Heart left ventricle (tissue), 16 donors: ENCODE results near the gene MACC1. TPM values are rescaled to one million over a fixed set of nuclear protein-coding genes. Genes with fewer than 3 reads are reported as not detected.

Source experiments
- ATAC-seq, 4 donors: fragments of 200-7000 bp; cut with Tn5 transposase; one replicate each; pipeline ENCODE4 v1.9.1; 2020 to 2022; ENCODE audit warnings: moderate library complexity in 4 of 4, mild to moderate bottlenecking in 3 of 4, moderate number of reproducible peaks in 1 of 4
- DNase-seq, 5 donors: peaks; one replicate each; pipeline ENCODE4 v3.0.0-alpha.2; 2020
- H3K27ac ChIP-seq, 12 donors: fragments of 200-600 bp; sonication (generic) in 4 of 12; one replicate each; pipeline versions ENCODE4 v1.5.0 to v1.8.0; 2016 to 2022; ENCODE audit warnings: mild to moderate bottlenecking in 2 of 12
- H3K27me3 ChIP-seq, 9 donors: fragments of 200-600 bp; sonication (generic) in 2 of 9; one replicate each; pipeline versions ENCODE4 v1.5.1 to v1.8.0; 2016 to 2022; ENCODE audit warnings: mild to moderate bottlenecking in 3 of 9
- H3K36me3 ChIP-seq, 9 donors: fragments of 200-600 bp; sonication (generic) in 2 of 9; one replicate each; pipeline versions ENCODE4 v1.5.0 to v1.8.0; 2018 to 2022; ENCODE audit warnings: mild to moderate bottlenecking in 2 of 9
- H3K4me1 ChIP-seq, 12 donors: fragments of 200-600 bp; sonication (generic) in 4 of 12; one replicate each; pipeline versions ENCODE4 v1.5.0 to v1.8.0; 2016 to 2022; ENCODE audit warnings: mild to moderate bottlenecking in 3 of 12
- H3K4me3 ChIP-seq, 12 donors: fragments of 200-600 bp; sonication (generic) in 4 of 12; one replicate each; pipeline versions ENCODE4 v1.5.0 to v1.8.0; 2017 to 2022; ENCODE audit warnings: mild to moderate bottlenecking in 9 of 12, moderate library complexity in 4 of 12
- H3K9me3 ChIP-seq, 12 donors: fragments of 200-600 bp; sonication (generic) in 4 of 12; one replicate each; pipeline versions ENCODE4 v1.5.0 to v1.8.0; 2016 to 2022; ENCODE audit warnings: mild to moderate bottlenecking in 1 of 12
- CTCF ChIP-seq, 12 donors: fragments of 200-600 bp; sonication (generic) in 4 of 12; IDR thresholded peaks; one replicate each; pipeline versions ENCODE4 v1.5.0 to v1.8.0; 2018 to 2022; ENCODE audit warnings: antibody characterized with exemption in 12 of 12, mild to moderate bottlenecking in 5 of 12
- POLR2A ChIP-seq, 2 donors: fragments of 450-650 bp; IDR thresholded peaks; one replicate each; pipeline ENCODE4 v1.6.1; 2017; ENCODE audit warnings: antibody characterized with exemption in 2 of 2, mild to moderate bottlenecking in 2 of 2, moderate library complexity in 2 of 2
- WGBS, 4 donors: extraction: QIAGEN DNeasy Blood & Tissue Kit in 2 of 4; methylation state at CpG; one replicate each; pipeline versions ENCODE4 v1.1.5 to v1.1.7; 2013 to 2018; 5-methylcytosine and 5-hydroxymethylcytosine counted together
- intact Hi-C, 10 donors: fragments of 100-400 bp; cut with DNase I; formaldehyde crosslinking; loops; one replicate each; pipeline versions ENCODE4 v1.11.1 to v1.14.2; 2022
- polyA plus RNA-seq, 2 donors: library from polyadenylated mRNA; stranded (reverse); fragments of 200-250 nt; gene quantifications; one replicate each; pipeline ENCODE4 v1.2.3, GENCODE V29; 2013
- total RNA-seq, 9 donors: library from RNA; depleted of rRNA in 2 of 9; stranded (reverse); fragments of >200 nt in 2 of 9; fragmentation: NEBNext Ultra II Directional in 3 of 9; extraction: Animal tissue kit (Norgen Biotek cat#: 25700) in 3 of 9; gene quantifications; one replicate each; pipeline versions ENCODE4 v1.1.0 to v1.2.4, GENCODE V29; 2016 to 2023
- donor health status: ischemic (EF 13 %, LVEDD 7.1; RV severe dilation, severe dysfunction).
- donor health status: healthy with polysubstance abuse.
- donor health status: DM: no; HTN: yes; CAD: no.
- donor health status: DM: no; HTN: no; CAD: no.
- donor health status: ischemic (EF 25% LVEDD 6.9; RV normal size, moderate dysfunction).
- donor health status: ischemic (EF 25% LVEDD 5.7; RV mildly dilated, moderate dysfunction).
- donor health status: healthy.
- donor health status: DM: yes; HTN: yes; CAD: no.
- donor health status: ischemic (EF 35%, LVEDD 5.7; RV mildly dilated, moderate dysfunction).
- donor health status: nonischemic (EF 11% LVEDD 7.7; RV severe dilation, severe dysfunction).
- donor health status: DM: yes; HTN: yes; CAD: no.
- donor health status: PGD.
- donor health status: ischemic (EF 29% LVEDD 5.4; RV normal size, mild dysfunction).
- donor health status: nonischemic (EF 23%, LVEDD 6.1; RV moderate dilation, normal function).

The MACC1 gene
- total and polyA plus RNA-seq, 11 donors = under 0.01 to 1.3 (median 0.12) TPM; not detected in 4

GRCh38 chr7:20185988-20186387 is 31.2 kb downstream of the MACC1 start:
- DNase-seq (no peak), ATAC-seq (no peak)
- Histone ChIP-seq H3K36me3 (no peaks in the 10 kb centered on the region), H3K27ac (no peak overlapping the region), H3K4me1 (peaks cover 0 to 3% (median 0%) of the 10 kb centered on the region in 12 donors), H3K4me3 (no peak overlapping the region), H3K27me3 (no peaks in the 10 kb centered on the region), H3K9me3 (peaks cover 0 to 19% (median 0%) of the 10 kb centered on the region in 12 donors)
- no peak for TF ChIP-seq POLR2A (IDR thresholded peaks at IDR 0.05)
- TF ChIP-seq CTCF (IDR thresholded peaks at IDR 0.05) = no peak
- intact Hi-C loops = no loop called here
- 95 to 98% (median 96%) methylated on average over 5 of the region's 5 CpGs for WGBS, 4 donors

GRCh38 chr7:20183086-20183485 is 34.1 kb downstream of the MACC1 start:
- TF ChIP-seq POLR2A (IDR thresholded peaks at IDR 0.05) (no peak), CTCF (IDR thresholded peaks at IDR 0.05) (no peak)
- ATAC-seq (no peak), DNase-seq (no peak)
- intact Hi-C loops = no loop called here
- Histone ChIP-seq H3K36me3 (no peaks in the 10 kb centered on the region), H3K27ac (no peak overlapping the region), H3K4me1 (no peaks in the 10 kb centered on the region), H3K4me3 (no peak overlapping the region), H3K27me3 (no peaks in the 10 kb centered on the region), H3K9me3 (peaks cover 0 to 3% (median 0%) of the 10 kb centered on the region in 12 donors)
- WGBS, 4 donors = 65 to 72% (median 68%) methylated on average over 4 of the region's 4 CpGs

GRCh38 chr7:20176578-20177242 is 40.5 kb downstream of the MACC1 start:
- no peak overlapping the region for H3K4me3 ChIP-seq
- DNase-seq (no peak), ATAC-seq (no peak)
- WGBS, 4 donors = 48 to 63% (median 61%) methylated on average over 6 of the region's 6 CpGs
- H3K36me3 ChIP-seq = no peaks in the 10 kb centered on the region
- no peaks in the 10 kb centered on the region for H3K27me3 ChIP-seq
- intact Hi-C loops = no loop called here
- TF ChIP-seq CTCF (IDR thresholded peaks at IDR 0.05) (no peak), POLR2A (IDR thresholded peaks at IDR 0.05) (no peak)
- no peaks in the 10 kb centered on the region for H3K4me1 ChIP-seq
- H3K9me3 ChIP-seq = peaks cover 0 to 2% (median 0%) of the 10 kb centered on the region in 12 donors
- H3K27ac ChIP-seq = no peak overlapping the region

GRCh38 chr7:20173828-20174227 is 43.4 kb downstream of the MACC1 start:
- H3K27ac ChIP-seq = no peak overlapping the region
- DNase-seq = no peak
- H3K4me3 ChIP-seq = no peak overlapping the region
- 67 to 83% (median 73%) methylated on average over 2 of the region's 2 CpGs for WGBS, 4 donors
- H3K9me3 ChIP-seq = no peaks in the 10 kb centered on the region
- intact Hi-C loops = no loop called here
- TF ChIP-seq CTCF (IDR thresholded peaks at IDR 0.05) = no peak
- TF ChIP-seq POLR2A (IDR thresholded peaks at IDR 0.05) = no peak
- ATAC-seq = no peak
- H3K4me1 ChIP-seq = no peaks in the 10 kb centered on the region
- no peaks in the 10 kb centered on the region for H3K27me3 ChIP-seq
- no peaks in the 10 kb centered on the region for H3K36me3 ChIP-seq
